OCI-M2 (cell line): ENCODE measurements around the gene NKAIN2.

Experiments
- DNase-seq: peaks from one replicate; lab custom pipeline; 2025; ENCODE audit not compliant: unreplicated experiment; lab: John Stamatoyannopoulos, UW

The NKAIN2 gene

GRCh38 chr6:124022641-124023040 lies 219.0 kb downstream of the NKAIN2 start:
- no peak for DNase-seq

- DNase-seq = no peak
Measured at GRCh38 chr6:124026694-124027093, 223.0 kb downstream of the NKAIN2 start.

- no peak for DNase-seq
Measured at GRCh38 chr6:124027392-124027791, 223.7 kb downstream of the NKAIN2 start.

GRCh38 chr6:124028117-124028516 lies 224.5 kb downstream of the NKAIN2 start:
- no peak for DNase-seq

GRCh38 chr6:124029567-124029966 lies 225.9 kb downstream of the NKAIN2 start:
- DNase-seq = no peak

GRCh38 chr6:124033501-124033900 lies 229.8 kb downstream of the NKAIN2 start:
- no peak for DNase-seq

GRCh38 chr6:124036384-124036783 lies 232.7 kb downstream of the NKAIN2 start:
- no peak for DNase-seq

GRCh38 chr6:124040655-124041054 lies 237.0 kb downstream of the NKAIN2 start:
- DNase-seq = no peak

- no peak for DNase-seq
Measured at GRCh38 chr6:124052120-124052519, 248.5 kb downstream of the NKAIN2 start.

- DNase-seq = no peak
Measured at GRCh38 chr6:124053315-124053714, 249.7 kb downstream of the NKAIN2 start.

GRCh38 chr6:124054034-124054433 lies 250.4 kb downstream of the NKAIN2 start:
- DNase-seq = no peak

- DNase-seq = no peak
Measured at GRCh38 chr6:124055395-124055794, 251.7 kb downstream of the NKAIN2 start.

GRCh38 chr6:124055963-124056362 lies 252.3 kb downstream of the NKAIN2 start:
- no peak for DNase-seq

GRCh38 chr6:124056407-124057334 lies 253.0 kb downstream of the NKAIN2 start:
- DNase-seq = no peak

GRCh38 chr6:124057461-124057860 lies 253.8 kb downstream of the NKAIN2 start:
- no peak for DNase-seq

- no peak for DNase-seq
Measured at GRCh38 chr6:124064317-124065113, 260.9 kb downstream of the NKAIN2 start.

- no peak for DNase-seq
Measured at GRCh38 chr6:124066269-124066668, 262.6 kb downstream of the NKAIN2 start.

- DNase-seq = no peak
Measured at GRCh38 chr6:124066946-124067552, 263.4 kb downstream of the NKAIN2 start.

- DNase-seq = no peak
Measured at GRCh38 chr6:124069230-124069950, 265.7 kb downstream of the NKAIN2 start.

GRCh38 chr6:124073021-124073420 lies 269.4 kb downstream of the NKAIN2 start:
- DNase-seq = no peak
